Esophagus muscularis mucosa (tissue), 4 donors: ENCODE measurements around the gene RAB4A. TPM values are rescaled to one million over a fixed set of nuclear protein-coding genes. Genes with fewer than 3 reads are reported as not detected.

Source experiments
- DNase-seq: peaks from one replicate; pipeline ENCODE4 v3.0.0-alpha.2; 2017; ENCODE audit errors: extremely low spot score
- H3K27ac ChIP-seq, 4 donors: fragments of 200-600 bp; sonication (generic); replicated peaks in 1 of 4; 1 replicate in 3 of 4; 2 replicates in 1 of 4; pipeline ENCODE4 v1.5.1; 2016 to 2019; ENCODE audit warnings: mild to moderate bottlenecking in 1 of 4
- H3K27me3 ChIP-seq, 4 donors: fragments of 200-600 bp; sonication (generic); one replicate each; pipeline versions ENCODE4 v1.5.1 to v1.6.0; 2016 to 2019
- H3K36me3 ChIP-seq, 4 donors: fragments of 200-600 bp; sonication (generic); one replicate each; pipeline ENCODE4 v1.5.1; 2016 to 2019
- H3K4me1 ChIP-seq, 4 donors: fragments of 200-600 bp; sonication (generic); one replicate each; pipeline ENCODE4 v1.5.1; 2016 to 2019
- H3K4me3 ChIP-seq, 4 donors: fragments of 200-600 bp; sonication (generic); 1 replicate in 2 of 4; 2 replicates in 2 of 4; pipeline ENCODE4 v1.5.1; 2016 to 2019; ENCODE audit warnings: mild to moderate bottlenecking in 4 of 4, moderate library complexity in 1 of 4
- H3K9me3 ChIP-seq, 4 donors: fragments of 200-600 bp; sonication (generic); 1 replicate in 3 of 4; 2 replicates in 1 of 4; pipeline ENCODE4 v1.5.1; 2016 to 2019
- CTCF ChIP-seq, 3 experiments: fragments of 200-600 bp in 2 of 3; fragments of 450-650 bp in 1 of 3; sonication (generic) in 2 of 3; IDR thresholded peaks; one replicate each; pipeline ENCODE4 v1.5.1; 2017 to 2019; ENCODE audit warnings: antibody characterized with exemption in 3 of 3, mild to moderate bottlenecking in 2 of 3, moderate library complexity in 1 of 3
- EP300 ChIP-seq: sonication (generic); formaldehyde crosslinking; IDR thresholded peaks from one replicate; pipeline ENCODE4 v1.6.1; 2017; ENCODE audit warnings: antibody characterized with exemption
- POLR2A ChIP-seq: fragments of 450-650 bp; IDR thresholded peaks from one replicate; pipeline ENCODE4 v1.6.1; 2017; ENCODE audit warnings: antibody characterized with exemption, moderate library complexity, mild to moderate bottlenecking, low read depth
- POLR2AphosphoS5 ChIP-seq, 2 donors: sonication (generic); formaldehyde crosslinking; IDR thresholded peaks; one replicate each; pipeline ENCODE4 v1.6.1; 2017; ENCODE audit warnings: antibody characterized with exemption in 2 of 2
- WGBS: methylation state at CpG from one replicate; pipeline ENCODE4 v1.1.5; 2018; 5-methylcytosine and 5-hydroxymethylcytosine counted together
- intact Hi-C: fragments of 100-400 bp; cut with DNase I; formaldehyde crosslinking; loops from one replicate; pipeline ENCODE4 v1.15.1; 2023
- total RNA-seq, 4 donors: library from RNA; depleted of rRNA; stranded (reverse); fragments of >200 nt; gene quantifications; one replicate each; pipeline versions ENCODE4 v1.1.0 to v1.2.1, GENCODE V29; 2016

The RAB4A gene
- total RNA-seq, 4 donors from 2014 or later: 94.9 to 129 (median 108) TPM

GRCh38 chr1:229253151-229253974 is 17.5 kb upstream of the RAB4A start:
- intact Hi-C loops: loop anchor here (10.0 kb wide), 1 partner anchor 519 kb away; the partner anchor contains the start of gene RHOU
- peaks cover 4 to 26% (median 14%) of the 10 kb centered on the region in 4 donors for H3K4me1 ChIP-seq
- DNase-seq: no peak
- H3K36me3 ChIP-seq: no peaks in the 10 kb centered on the region
- no peaks in the 10 kb centered on the region for H3K27me3 ChIP-seq
- H3K27ac ChIP-seq: no peak overlapping the region
- no peaks in the 10 kb centered on the region for H3K9me3 ChIP-seq
- WGBS: 49% methylated on average over 13 of the region's 13 CpGs
- no peak overlapping the region for H3K4me3 ChIP-seq
- TF ChIP-seq POLR2AphosphoS5 (IDR thresholded peaks at IDR 0.05) (no peak), EP300 (no peak), POLR2A (no peak), CTCF (IDR thresholded peaks at IDR 0.05) (no peak)

- no peak overlapping the region for H3K27ac ChIP-seq
- no peaks in the 10 kb centered on the region for H3K36me3 ChIP-seq
- H3K4me1 ChIP-seq: peaks cover 7 to 23% (median 12%) of the 10 kb centered on the region in 4 donors
- H3K9me3 ChIP-seq: no peaks in the 10 kb centered on the region
- H3K4me3 ChIP-seq: no peak overlapping the region
- TF ChIP-seq EP300: no peak
- no peak for TF ChIP-seq POLR2A
- peak; percentile 47 to 62 (median 52) for TF ChIP-seq CTCF (IDR thresholded peaks at IDR 0.05)
- no peak for TF ChIP-seq POLR2AphosphoS5 (IDR thresholded peaks at IDR 0.05)
- no peak for DNase-seq
- intact Hi-C loops: loop anchor here (5.0 to 10.0 kb wide), 2 partner anchors 520 to 593 kb away; partner anchors contain the start of gene RHOU
- 75% methylated on average over 1 of the region's 1 CpG for WGBS
- no peaks in the 10 kb centered on the region for H3K27me3 ChIP-seq
Measured at GRCh38 chr1:229254910-229255541, 15.9 kb upstream of the RAB4A start.

- Histone ChIP-seq H3K4me1 (peaks cover 7 to 15% (median 12%) of the 10 kb centered on the region in 4 donors), H3K4me3 (no peak overlapping the region), H3K9me3 (no peaks in the 10 kb centered on the region), H3K36me3 (no peaks in the 10 kb centered on the region), H3K27ac (no peak overlapping the region), H3K27me3 (no peaks in the 10 kb centered on the region)
- DNase-seq: no peak
- no peak for TF ChIP-seq POLR2AphosphoS5 (IDR thresholded peaks at IDR 0.05)
- TF ChIP-seq CTCF (IDR thresholded peaks at IDR 0.05): peak; percentile 78 to 91 (median 79)
- WGBS: 11% methylated on average over 4 of the region's 4 CpGs
- intact Hi-C loops: loop anchor here (5.0 to 10.0 kb wide), 2 partner anchors 523 to 596 kb away; partner anchors contain the start of gene RHOU
Measured at GRCh38 chr1:229258031-229258756, 12.7 kb upstream of the RAB4A start.

DNA sequence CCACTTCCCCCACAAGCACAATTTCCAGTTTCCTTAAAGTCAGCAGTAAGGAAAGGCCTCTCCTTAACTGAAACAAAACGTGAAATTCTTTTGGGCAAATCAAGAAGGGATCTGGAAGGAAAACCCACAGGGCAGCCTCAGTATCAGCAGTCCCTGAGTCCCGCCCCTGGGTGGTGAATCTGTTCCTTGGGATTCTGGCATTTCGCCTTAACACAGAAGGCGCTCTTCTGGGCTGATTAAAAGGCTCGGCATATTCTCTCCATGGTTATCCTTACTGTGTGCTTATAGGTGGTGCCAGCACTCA is 12.2 kb upstream of the RAB4A start:
- H3K27ac ChIP-seq: no peak overlapping the region
- TF ChIP-seq POLR2A (no peak), POLR2AphosphoS5 (IDR thresholded peaks at IDR 0.05) (no peak)

GRCh38 chr1:229260297-229260696 is 10.6 kb upstream of the RAB4A start:
- 79% methylated on average over 2 of the region's 3 CpGs for whole genome bisulfite sequencing
- Histone ChIP-seq H3K4me3 (no peak overlapping the region), H3K27me3 (no peaks in the 10 kb centered on the region), H3K36me3 (no peaks in the 10 kb centered on the region), H3K27ac (no peak overlapping the region), H3K9me3 (no peaks in the 10 kb centered on the region), H3K4me1 (peaks cover 7 to 14% (median 10%) of the 10 kb centered on the region in 4 donors)
- DNase-seq: no peak
- intact Hi-C loops: no loop called here
- TF ChIP-seq POLR2A: no peak
- no peak for TF ChIP-seq CTCF (IDR thresholded peaks at IDR 0.05)
- TF ChIP-seq POLR2AphosphoS5 (IDR thresholded peaks at IDR 0.05): no peak
- TF ChIP-seq EP300: no peak

More for the DNA sequence above, 12.2 kb upstream of the RAB4A start:
- H3K27me3 ChIP-seq: no peaks in the 10 kb centered on the region
- peaks cover 7 to 14% (median 10%) of the 10 kb centered on the region in 4 donors for H3K4me1 ChIP-seq
- intact Hi-C loops: loop anchor here (5.0 to 10.0 kb wide), 2 partner anchors 524 to 596 kb away; partner anchors contain the start of gene RHOU
- no peak overlapping the region for H3K4me3 ChIP-seq
- no peak for DNase-seq
- no peaks in the 10 kb centered on the region for H3K9me3 ChIP-seq
- no peaks in the 10 kb centered on the region for H3K36me3 ChIP-seq
- WGBS: 69% methylated on average over 5 of the region's 5 CpGs
